Stimulated activated CD4-positive, alpha-beta T cell treated with anti-CD3 and anti-CD28 coated beads, Interleukin-15, amount 100 ng/mL, for 24 hours (primary cell): ENCODE measurements around the gene RAP2B.
A peak's percentile ranks its signal among the peaks of the same experiment; 100 is the strongest.
"Not testable (repeated sequence)": the region's sequence is repeated elsewhere in the genome, so short reads cannot be mapped to it uniquely, and the experiment has no call there.

Experiments
- DNase-seq: peaks from one replicate; pipeline ENCODE4 v3.0.0-alpha.2; 2020

RAP2B gene

DNA sequence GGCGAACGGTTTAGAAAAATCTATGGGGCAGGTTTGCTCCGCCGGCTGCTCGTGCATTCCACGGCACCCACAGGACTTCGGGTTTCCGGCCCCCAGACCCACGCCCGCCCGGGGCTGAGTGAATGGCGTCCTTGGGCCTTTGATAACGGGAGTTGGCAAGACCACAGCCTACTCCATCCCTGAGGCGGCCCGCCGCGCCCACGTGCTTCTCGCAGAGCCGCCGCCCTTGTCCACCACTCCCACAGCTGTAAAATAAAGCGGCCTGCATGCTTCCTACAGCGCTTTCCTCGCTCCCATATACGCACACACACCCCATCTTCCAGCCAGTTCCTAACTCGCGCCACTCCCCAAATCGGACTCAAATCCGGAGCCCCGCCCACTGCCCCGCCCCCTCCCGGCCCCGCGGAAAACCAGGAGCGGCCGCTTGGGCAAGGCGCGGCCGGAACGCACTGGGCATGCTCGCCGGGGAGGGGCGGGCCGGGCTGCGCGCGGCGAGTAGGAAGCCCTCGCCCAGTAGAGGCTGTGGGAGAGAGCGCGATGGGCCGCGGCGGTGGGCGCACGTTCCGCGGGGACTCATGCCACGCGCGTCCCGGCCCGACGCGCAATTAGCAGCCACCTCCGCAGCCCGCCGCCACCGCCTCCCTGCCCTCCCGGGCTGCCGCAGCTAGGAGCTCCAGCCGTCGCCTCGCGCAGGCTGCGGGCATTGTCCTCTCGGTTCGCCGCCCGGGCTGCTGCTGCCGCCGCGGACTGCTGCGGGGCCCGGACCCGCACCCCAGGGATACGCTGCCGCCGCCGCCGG lies at the start of gene RAP2B:
TSS of gene RAP2B (plus strand) at position 513 of the 799 bp plus-strand sequence. CDS start 468 bp downstream, outside the sequence.
- DNase-seq = peak; percentile 97

DNA sequence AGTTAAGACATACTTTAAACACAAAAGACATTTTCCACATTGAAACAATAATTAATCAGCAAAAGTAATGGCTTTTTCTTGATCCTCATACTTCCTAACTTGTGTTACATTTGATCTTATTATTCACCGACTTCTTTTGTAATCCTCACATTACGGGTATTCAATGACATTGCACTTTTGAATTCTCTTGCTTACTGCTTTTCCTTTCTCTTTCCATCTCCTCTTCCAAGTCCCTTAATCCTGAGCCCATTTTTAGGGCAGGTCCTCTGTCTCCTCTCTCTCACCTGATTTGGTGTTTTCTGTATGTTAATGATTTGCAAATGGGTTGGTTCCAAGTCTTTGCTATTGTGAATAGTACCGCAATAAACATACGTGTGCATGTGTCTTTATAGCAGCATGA lies 48.5 kb upstream of the RAP2B start:
- no peak for DNase-seq

DNA sequence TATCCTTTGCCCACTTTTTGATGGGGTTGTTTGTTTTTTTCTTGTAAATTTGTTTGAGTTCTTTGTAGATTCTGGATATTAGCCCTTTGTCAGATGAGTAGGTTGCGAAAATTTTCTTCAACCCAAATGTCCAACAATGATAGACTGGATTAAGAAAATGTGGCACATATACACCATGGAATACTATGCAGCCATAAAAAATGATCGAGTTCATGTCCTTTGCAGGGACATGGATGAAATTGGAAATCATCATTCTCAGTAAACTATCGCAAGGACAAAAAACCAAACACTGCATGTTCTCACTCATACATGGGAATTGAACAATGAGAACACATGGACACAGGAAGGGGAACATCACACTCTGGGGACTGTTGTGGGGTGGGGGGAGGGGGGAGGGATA lies 47.8 kb upstream of the RAP2B start:
- DNase-seq = not testable (repeated sequence)

DNA sequence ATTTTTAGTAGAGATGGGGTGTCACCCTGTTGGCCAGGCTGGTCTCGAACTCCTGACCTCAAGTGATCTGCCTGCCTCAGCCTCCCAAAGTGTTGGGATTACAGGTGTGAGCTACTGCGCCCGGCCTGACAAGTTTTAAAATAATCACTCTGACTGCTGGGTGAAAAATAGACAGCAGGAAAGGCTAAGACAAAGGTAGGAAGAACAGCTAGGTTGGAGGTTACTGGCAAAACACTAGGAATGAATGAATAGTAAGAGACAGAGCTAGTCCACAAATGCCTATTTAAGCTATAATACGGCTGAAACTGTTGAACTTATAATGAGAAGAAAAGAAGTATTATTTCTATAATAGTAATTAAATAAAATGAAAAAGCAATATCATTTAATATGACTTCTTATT lies 46.7 kb upstream of the RAP2B start:
- DNase-seq = no peak

DNA sequence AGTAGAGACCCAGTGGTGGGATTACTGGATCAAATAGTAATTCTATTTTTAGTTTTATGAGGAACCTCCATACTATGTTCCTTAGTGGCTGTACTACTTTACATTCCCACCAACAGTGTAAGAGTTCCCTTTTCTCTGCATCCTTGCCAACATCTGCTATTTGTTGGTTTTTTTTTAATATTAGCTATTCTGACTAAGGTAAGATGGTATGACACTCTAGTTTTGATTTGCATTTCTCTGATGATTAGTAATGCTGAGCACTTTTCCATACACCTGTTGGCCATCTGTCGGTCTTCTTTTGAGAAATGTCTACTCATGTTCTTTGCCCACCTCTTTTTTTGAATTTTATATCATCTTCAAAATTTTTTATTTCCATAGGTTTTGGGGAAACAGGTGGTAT lies 34.2 kb upstream of the RAP2B start:
- no peak for DNase-seq

DNA sequence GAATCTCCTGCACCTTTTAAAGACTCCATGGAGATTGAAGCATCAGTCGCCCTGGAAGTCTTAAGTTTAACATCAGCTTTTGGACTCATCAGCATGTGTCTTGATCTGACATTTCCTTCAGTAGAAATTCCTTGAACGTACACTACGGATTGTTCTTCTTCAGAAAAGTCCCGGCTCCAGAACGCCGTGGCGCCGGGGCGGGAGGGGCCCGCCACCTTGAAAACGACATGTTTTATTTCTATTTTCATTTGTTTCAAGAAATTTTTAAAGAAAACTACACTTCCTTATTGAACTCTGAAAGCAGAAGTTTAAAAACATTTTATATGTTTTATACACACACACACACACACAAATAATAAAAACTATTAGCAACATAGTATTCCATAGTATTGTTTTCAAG lies 32.6 kb upstream of the RAP2B start:
- no peak for DNase-seq

DNA sequence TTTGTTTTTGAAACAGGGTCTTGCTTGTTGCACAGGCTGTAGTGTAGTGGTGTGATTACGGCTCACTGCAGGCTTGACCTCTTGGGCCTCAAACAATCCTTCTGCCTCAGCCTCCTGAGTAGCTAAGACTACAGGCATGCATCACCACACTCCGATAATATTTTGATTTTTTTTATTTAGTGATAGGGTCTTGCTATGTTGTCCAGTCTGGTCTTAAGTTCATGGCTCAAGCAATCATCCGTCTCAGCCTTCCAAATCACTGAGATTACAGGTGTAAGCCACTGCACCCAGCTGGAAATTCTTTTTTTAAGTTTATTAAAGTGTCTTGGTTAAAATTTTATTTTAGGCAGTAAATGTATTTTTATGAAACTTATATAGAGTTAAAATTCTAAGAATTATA lies 32.2 kb upstream of the RAP2B start:
- DNase-seq = no peak

DNA sequence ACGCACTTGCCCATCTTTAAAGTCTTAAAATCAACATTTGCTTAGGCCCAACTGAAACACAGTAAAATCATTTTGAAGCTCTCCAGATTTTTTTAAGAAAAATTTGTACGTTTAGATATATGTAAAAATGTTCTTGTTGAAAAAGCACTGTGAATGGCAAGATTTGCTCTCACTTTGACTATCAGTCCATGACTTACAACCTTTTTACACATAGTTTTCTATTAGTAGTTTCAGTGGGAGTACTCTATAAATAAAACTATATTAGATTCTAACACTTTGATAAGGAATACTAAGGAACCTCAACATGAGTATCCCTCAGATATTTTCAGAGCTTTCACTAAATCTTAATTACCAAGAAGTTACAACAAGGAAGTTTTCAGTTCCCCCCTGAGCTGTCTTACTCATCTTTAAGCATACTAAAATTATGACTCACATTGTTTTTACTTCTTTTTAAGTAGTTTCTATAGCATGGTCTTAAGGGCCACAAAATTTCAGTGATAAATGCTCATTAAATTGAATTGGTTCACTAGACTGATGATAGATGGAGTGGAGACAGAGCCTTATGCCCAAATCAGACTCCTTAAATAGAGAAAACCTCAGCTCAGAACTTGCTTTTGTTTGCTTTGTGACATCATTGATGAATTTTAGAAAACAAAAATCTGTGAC lies 31.6 kb upstream of the RAP2B start:
- no peak for DNase-seq

DNA sequence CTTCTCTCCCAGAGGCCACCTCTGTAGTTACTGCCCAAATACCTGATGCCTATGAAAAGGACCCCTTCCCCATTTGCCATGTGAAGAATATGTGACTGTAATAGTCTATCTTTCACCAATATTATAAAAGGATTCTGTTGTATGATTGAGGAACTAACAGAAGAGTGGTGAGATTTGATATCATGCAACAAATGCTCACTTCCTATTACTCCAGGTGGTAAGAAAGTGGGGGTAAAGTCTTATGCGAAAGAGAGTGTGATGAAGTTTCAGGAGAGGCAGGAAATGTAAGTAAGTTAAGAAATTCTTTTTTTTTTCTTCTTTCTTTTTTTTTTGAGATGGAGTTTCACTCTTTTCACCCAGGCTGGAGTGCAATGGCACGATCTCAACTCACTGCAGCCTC lies 24.4 kb upstream of the RAP2B start:
- no peak for DNase-seq

DNA sequence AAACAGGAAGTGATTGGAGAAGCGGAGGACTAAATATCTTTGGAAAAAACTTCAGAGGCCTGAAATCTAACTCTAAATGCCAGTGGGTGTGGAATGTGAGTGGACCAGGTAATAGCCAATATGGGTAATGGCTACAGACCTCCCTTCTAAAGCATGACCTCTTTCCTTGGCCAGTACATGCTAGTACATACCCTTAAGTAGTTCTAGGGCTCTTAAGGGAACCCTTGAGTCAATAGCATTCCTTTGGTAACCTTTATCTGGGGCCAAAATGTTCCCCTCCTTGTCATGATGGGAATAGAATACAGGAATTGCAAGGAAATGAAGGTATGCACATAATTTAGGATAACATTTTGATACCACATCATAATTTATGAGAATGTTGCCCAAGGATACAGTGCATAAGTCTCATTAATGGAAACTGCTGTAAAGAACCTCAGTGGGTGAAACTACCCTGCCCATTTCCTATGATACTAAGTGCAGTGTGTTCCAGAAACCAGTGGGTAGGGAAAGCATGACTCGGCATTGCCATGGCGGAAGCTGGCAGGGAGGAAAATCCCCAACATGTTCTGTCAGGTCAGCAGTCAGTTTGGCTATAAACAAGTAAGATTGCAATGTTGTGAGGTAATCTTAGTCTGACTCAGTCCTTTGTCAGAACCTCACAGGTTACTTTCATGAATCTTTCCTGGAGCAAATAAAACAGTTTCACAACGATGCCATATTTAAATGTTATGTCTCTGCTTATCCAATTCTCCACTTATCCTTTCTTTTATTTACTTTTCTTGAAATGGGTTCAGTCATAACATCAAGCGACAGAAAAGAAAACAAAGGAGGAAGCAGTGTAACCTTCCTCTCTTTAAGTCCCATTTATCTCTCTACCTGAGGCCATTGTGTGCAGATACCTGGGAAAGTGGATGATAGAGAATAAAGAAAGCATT lies 23.5 kb upstream of the RAP2B start:
- DNase-seq = peak; percentile 80

DNA sequence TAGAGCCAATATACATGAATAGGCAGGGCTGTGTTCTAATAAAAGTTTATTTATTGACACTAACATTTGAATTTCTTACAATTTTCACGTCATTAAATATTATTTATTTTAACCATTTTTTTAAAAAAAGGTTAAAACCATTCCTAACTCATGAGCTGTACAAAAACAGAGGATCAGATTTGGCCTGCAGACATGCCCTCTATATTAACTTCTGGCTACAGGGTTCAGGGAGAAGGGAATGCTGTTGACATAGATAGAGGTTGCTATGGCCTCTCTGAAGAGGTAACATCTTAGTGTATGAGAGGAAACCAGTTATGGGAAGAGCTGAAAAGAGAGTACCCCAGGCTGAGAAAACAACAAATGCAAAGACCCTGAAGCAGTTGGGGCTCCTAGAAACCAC lies 19.1 kb upstream of the RAP2B start:
- no peak for DNase-seq

DNA sequence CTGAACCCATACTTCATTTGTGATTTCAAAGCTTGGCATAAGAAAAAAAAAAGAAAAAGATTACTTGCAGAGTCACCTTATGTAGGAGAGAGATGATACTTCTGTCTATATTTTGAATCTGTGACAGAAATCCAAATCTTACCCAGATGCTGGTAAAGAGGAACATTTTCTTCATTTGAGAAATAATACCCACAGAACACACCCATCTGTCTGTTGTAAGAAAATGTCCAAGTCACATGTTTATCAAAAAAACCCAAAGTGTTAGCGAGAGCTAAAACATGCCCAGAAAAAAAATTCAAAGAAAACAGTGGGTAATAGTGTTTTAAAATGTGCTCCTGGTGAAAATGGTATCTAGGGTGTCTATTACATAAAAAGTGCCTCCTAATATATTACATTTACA lies 18.0 kb upstream of the RAP2B start:
- DNase-seq = no peak

DNA sequence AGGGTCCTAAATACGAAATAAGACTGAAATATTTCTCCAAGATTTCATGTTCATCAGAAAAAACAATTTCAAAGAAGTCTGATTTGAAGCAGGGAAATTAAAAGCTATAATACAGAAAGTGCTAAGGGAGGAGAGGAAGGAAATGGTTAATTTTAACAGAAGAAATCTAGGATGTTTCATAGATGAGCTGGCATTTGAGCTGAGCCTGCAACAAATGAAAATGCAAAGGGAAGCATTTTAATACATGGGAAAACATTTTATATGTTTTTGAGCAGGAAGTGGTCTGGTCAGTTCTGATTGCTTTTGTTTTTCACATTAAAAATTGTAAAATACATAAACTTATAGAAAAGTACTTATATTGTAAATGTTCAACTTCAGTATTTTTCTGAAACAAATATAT lies 17.2 kb upstream of the RAP2B start:
- no peak for DNase-seq

DNA sequence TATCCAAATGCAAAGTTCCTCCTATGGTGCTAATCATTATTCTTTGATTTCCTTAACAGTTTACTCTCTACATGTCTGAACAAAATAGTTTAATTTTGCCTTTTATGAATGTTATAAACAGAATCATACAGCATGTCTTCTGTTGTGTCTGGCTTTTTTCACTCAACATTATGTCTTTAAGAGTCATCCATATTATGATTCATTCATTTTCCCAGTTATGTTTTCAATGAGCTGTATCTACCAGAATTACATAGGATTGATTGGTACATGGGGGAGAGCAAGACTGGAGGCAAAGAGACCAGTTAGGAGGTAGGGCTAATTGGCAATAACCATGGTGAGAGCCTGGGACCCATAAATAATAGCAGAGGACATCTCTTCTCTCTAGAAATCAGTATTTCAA lies 16.6 kb upstream of the RAP2B start:
- no peak for DNase-seq

DNA sequence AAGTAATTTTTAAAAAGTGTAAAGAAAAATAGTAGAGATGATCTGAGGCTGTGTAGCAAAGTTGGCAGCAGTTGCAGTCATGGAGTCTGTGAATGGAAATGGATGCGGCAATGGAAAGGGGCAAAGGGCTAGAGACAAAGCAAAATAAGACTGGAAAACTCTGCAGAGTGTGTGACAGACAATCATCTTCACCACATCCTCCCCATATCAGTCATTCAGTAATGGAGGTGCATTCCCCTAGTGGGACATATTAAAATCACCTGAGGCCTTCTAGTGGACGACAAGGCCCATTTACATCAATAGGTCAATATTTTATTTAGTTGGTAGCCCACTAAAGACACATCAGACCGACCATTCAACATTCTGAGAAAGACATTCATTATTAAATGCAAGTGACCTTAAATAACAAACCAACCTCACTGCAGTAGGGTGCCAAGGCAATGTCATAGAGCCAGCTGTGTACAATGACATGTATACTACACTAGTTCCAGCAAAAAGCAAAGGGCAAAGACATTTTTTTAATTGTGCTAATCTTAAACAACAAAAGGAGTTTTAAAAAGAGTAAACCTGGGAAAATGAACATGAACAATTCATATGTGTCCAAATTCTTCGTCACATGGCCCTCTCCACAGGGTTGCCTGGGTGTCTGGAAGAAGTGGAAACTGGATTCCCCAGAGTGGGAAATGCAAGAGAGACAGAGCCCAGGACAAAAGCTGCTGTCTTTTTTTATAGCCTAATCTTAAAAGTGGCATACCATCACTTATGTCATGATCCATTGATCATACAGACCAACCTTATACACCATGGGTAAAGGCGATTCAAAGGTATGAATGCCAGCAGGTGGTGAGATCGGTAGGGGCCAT lies 15.6 kb upstream of the RAP2B start:
- no peak for DNase-seq

DNA sequence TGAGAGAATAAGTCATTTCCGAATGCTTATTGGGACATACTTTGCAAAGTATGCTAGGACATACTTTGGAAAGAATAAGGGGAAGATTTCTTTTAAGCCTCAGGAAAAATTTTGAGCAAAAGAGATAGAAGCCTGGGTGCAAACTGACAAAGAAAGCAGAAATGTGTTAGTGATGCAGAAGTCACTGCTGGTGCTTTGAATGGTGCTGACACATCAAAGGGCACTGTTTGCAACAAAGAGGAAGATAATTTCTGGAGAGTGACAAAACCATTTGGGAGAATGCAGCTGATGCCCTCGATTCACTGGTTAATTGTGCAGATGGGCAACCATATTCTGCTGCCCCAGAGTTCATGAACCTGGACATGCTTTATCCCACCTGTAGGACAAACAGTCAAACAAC lies 11.0 kb upstream of the RAP2B start:
- no peak for DNase-seq

DNA sequence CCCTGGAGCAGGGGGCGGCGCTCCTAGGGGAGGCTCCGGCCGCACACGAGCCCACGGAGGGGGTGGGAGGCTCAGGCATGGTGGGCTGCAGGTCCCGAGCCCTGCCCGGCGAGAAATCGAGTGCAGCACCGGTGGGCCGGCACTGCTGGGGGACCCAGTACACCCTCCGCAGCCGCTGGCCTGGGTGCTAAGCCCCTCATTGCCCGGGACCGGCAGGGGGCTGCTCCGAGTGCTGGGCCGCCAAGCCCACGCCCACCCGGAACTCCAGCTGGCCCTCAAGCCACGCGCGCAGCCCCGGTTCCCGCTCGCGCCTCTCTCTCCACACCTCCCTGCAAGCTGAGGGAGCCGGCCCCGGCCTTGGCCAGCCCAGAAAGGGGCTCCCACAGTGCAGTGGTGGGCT lies 6.2 kb upstream of the RAP2B start:
- DNase-seq = not testable (repeated sequence)

DNA sequence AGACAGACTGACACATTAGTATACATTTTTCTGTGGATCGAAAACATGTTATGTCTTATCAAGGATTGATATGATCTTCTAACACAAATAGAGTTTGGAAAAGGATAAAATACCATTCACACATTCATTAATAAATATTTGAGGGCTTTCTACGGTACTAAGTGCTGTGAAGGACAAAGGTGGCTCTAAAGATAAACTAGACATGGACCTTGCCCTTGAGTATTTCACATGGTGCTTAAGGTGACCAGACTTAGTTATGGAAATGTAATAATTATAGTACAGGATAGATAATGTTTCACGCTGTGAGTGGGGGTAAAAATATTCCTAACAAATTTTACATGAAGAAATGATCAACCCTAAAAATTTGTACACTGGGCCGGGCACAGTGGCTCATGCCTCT lies 3.8 kb upstream of the RAP2B start:
- DNase-seq = no peak

DNA sequence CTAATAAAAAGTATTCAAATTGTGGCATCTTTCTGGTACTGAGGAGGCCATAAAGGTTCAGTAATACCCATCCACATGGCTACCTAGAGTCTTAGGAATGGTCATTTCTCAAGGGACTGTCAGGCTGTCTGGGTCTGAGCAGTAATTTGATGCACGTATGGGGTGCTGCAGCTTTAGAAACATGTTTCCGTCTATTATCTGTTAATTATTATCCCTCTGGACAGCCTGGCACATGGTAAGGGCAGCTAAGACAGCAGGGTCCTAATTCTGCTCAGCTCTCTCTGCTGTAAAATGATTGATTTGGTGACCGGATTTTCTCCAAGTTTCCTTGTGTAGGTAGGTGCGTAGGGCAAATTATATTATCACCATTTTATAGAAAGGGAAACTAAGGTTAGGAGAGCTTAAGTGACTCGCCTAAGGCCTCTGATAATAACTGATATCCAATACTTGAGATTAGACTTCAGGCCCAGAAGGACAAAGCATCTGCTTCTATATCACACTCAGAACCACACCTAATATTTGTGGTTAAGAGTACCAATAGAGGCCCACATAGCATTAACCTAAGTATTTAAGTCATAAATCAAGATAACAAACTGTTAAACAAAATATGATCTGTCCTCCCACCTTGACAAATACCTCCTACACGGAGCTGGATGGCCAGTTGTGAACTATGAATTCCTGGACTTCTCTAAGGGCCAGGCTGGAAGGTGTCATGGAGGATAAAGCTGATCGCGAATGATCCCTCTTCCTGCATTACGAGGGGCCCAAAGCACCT lies 2.9 kb upstream of the RAP2B start:
- DNase-seq = no peak

DNA sequence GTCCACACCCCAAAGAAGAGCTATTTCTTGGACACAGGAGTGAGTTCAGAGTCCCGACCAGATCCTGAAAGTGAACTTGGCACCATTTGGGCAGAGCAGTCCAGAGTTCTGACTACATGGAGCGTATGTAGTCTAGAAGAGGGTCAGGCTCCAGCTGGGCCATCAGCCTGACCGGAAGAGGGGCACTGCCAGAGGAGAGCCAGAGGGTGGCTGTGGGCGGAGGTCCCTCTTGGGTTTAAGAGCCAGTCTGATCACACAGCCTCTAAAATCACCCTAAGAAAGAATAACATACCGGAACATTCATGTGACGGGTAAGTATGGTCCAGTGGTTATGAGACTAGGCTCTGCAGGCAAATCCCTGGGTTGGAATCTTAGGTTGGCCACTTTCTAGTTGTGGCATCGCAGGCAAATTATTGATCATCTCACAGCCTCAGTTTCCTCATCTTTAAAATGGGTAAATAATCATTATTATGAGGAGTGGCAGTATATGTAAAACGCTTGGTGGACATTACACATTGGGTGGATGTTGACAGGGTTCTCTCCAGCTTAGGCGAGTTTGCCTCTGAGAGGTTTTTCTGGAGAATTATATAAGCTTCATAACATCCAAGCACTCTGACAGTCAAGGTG lies 2.1 kb upstream of the RAP2B start:
- DNase-seq = no peak

DNA sequence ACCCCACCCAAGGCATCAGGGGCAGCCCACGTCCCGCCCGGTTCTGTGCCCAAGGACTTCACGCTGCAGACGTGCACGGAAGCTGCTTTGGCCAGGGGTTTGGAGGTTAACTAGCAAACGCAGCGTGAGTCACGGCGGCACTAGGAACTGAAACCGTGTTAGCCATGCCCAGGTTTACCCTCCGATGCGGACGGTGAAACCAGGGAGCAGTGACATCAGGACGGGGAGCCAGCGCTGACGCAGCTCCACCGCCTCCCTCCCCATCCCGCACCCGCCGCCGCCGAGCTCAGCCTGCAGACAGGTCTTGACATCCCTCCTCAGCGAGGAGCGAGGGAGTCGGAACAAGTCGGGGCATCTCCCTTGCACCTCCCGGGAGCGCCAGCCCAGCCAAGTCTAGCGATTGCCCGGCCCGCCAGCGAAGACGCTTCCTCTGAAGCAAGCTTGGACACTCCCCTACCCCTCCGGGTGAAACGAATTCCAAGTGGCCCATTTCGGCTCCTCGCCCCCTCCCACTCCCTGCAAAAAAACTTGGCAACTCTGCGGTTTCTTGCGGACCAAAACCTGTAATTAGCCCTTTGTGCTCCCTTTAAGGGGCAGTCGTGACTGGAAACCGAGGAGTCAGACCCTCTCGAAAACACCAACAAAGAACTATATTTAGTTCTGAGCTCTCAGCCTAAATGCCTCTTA lies 1.4 kb upstream of the RAP2B start:
- peak; percentile 87 for DNase-seq
